ENCODE data around the gene PSTPIP1.

- TF ChIP-seq POLR2AphosphoS5 (IDR thresholded peaks at IDR 0.05; ENCODE audit: low read depth, low read length): no peak
- TF ChIP-seq TAF1 (IDR thresholded peaks at IDR 0.05; ENCODE audit: borderline replicate concordance, insufficient read depth, low read length): no peak
- no peak for TF ChIP-seq REST (IDR thresholded peaks at IDR 0.05; ENCODE audit: insufficient read depth in 1 of 2, low read depth in 2 of 2, low read length in 2 of 2)
- TF ChIP-seq SIN3A (IDR thresholded peaks at IDR 0.05; ENCODE audit: borderline replicate concordance, insufficient read depth, low read length): no peak
- no peak for TF ChIP-seq FOXP2 (optimal IDR thresholded peaks at IDR 0.05; ENCODE audit: borderline replicate concordance, extremely low read depth, extremely low read length, insufficient read depth)
Measured at GRCh38 chr15:77063249-77063648, 68.3 kb downstream of the PSTPIP1 start.
